Spleen (tissue), 11 donors: ENCODE data around the gene SLC9A7. TPM values are rescaled to one million over a fixed set of nuclear protein-coding genes. Genes with fewer than 3 reads are reported as not detected.

Experiments used
- DNase-seq: peaks from one replicate; pipeline ENCODE4 v3.0.0-alpha.2; 2020
- H3K27ac ChIP-seq, 8 donors: fragments of 200-600 bp; sonication (generic) in 7 of 8; 1 replicate in 4 of 8; 2 replicates in 4 of 8; pipeline versions ENCODE4 v1.5.0 to v1.8.0; 2016 to 2021; ENCODE audit warnings: inconsistent platforms in 4 of 8, mild to moderate bottlenecking in 4 of 8, moderate library complexity in 1 of 8
- H3K27me3 ChIP-seq, 7 donors: fragments of 200-600 bp; sonication (generic) in 6 of 7; replicated peaks in 1 of 7; 1 replicate in 4 of 7; 2 replicates in 3 of 7; pipeline versions ENCODE4 v1.5.0 to v1.8.0; 2016 to 2021; ENCODE audit warnings: inconsistent platforms in 3 of 7, mild to moderate bottlenecking in 1 of 7
- H3K36me3 ChIP-seq, 6 donors: fragments of 200-600 bp; sonication (generic) in 5 of 6; 1 replicate in 4 of 6; 2 replicates in 2 of 6; pipeline versions ENCODE4 v1.5.0 to v1.8.0; 2016 to 2021; ENCODE audit warnings: inconsistent platforms in 2 of 6
- H3K4me1 ChIP-seq, 6 donors: fragments of 200-600 bp; sonication (generic) in 5 of 6; 1 replicate in 3 of 6; 2 replicates in 3 of 6; pipeline versions ENCODE4 v1.5.0 to v1.8.0; 2016 to 2021; ENCODE audit warnings: inconsistent platforms in 3 of 6
- H3K4me3 ChIP-seq, 8 donors: fragments of 200-600 bp; sonication (generic) in 7 of 8; 1 replicate in 4 of 8; 2 replicates in 4 of 8; pipeline versions ENCODE4 v1.5.0 to v1.8.0; 2016 to 2021; ENCODE audit warnings: inconsistent platforms in 4 of 8, mild to moderate bottlenecking in 4 of 8, moderate library complexity in 2 of 8
- H3K9me3 ChIP-seq, 8 donors: fragments of 200-600 bp; sonication (generic) in 7 of 8; 1 replicate in 4 of 8; 2 replicates in 4 of 8; pipeline versions ENCODE4 v1.5.0 to v1.8.0; 2016 to 2021; ENCODE audit warnings: inconsistent platforms in 4 of 8
- CTCF ChIP-seq, 11 experiments: fragments of 200-600 bp in 7 of 11; fragments of 450-650 bp in 4 of 11; sonication (generic) in 4 of 11; IDR thresholded peaks in 8 of 11; conservative IDR thresholded peaks in 3 of 11; 1 replicate in 7 of 11; 2 replicates in 4 of 11; pipeline versions ENCODE4 v1.4.0 to v1.8.0; 2016 to 2021; ENCODE audit warnings: antibody characterized with exemption in 11 of 11, inconsistent platforms in 4 of 11, mild to moderate bottlenecking in 1 of 11
- POLR2A ChIP-seq, 3 donors: fragments of 450-650 bp; IDR thresholded peaks; one replicate each; pipeline ENCODE4 v1.5.1; 2017; ENCODE audit warnings: antibody characterized with exemption in 3 of 3, mild to moderate bottlenecking in 1 of 3
- POLR2AphosphoS5 ChIP-seq, 3 donors: sonication (generic); formaldehyde crosslinking; IDR thresholded peaks; one replicate each; pipeline ENCODE4 v1.5.1; 2017; ENCODE audit warnings: antibody characterized with exemption in 3 of 3
- WGBS, 5 donors: extraction: QIAGEN DNeasy Blood & Tissue Kit in 3 of 5; methylation state at CpG; one replicate each; pipeline versions ENCODE4 v1.1.5 to v1.1.7; 2013 to 2018; 5-methylcytosine and 5-hydroxymethylcytosine counted together
- intact Hi-C: fragments of 100-400 bp; cut with DNase I; formaldehyde crosslinking; loops from one replicate; pipeline ENCODE4 v1.15.0; 2023; ENCODE audit warnings: low total_unique reads
- polyA plus RNA-seq, 3 donors: library from polyadenylated mRNA; stranded (reverse); fragments of 200-250 nt; gene quantifications; one replicate each; pipeline ENCODE4 v1.2.1, GENCODE V29; 2013
- total RNA-seq, 7 donors: library from RNA; depleted of rRNA in 3 of 7; stranded (reverse); fragments of >200 nt in 3 of 7; fragmentation: NEBNext Ultra II Directional in 4 of 7; extraction: Animal tissue kit (Norgen Biotek cat#: 25700) in 4 of 7; gene quantifications; one replicate each; pipeline versions ENCODE4 v1.1.0 to v1.2.1, GENCODE V29; 2016 to 2021
- donor health status: healthy with polysubstance abuse.
- donor health status: DM: no; HTN: no; CAD: no; lungs with moderate emphysema.
- donor health status: DM: no; HTN: no; CAD: no.
- donor health status: Bipolar disorder and iron deficiency.
- donor health status: healthy.
- donor health status: DM: no; HTN: no; CAD: no.
- donor health status: DM: yes; HTN: yes; CAD: no.

The SLC9A7 gene
- total and polyA plus RNA-seq, 10 donors = 3.2 to 25.2 (median 11.1) TPM

- Histone ChIP-seq H3K27me3 (no peaks in the 10 kb centered on the region), H3K36me3 (no peaks in the 10 kb centered on the region), H3K9me3 (no peaks in the 10 kb centered on the region), H3K27ac (no peak overlapping the region), H3K4me1 (no peaks in the 10 kb centered on the region), H3K4me3 (no peak overlapping the region)
- intact Hi-C loops = no loop called here
- DNase-seq = no peak
- 19 to 56% (median 46%) methylated on average over 5 of the region's 5 CpGs for WGBS, 5 donors
- TF ChIP-seq POLR2A (IDR thresholded peaks at IDR 0.05) = no peak
- TF ChIP-seq CTCF (IDR thresholded peaks at IDR 0.05 in 8 of 11, conservative IDR thresholded peaks at IDR 0.05 in 3 of 11) = peak; percentile 39 to 77 (median 67)
- peak in 1 of 3 donors; percentile 6 for TF ChIP-seq POLR2AphosphoS5 (IDR thresholded peaks at IDR 0.05)
These were observed 72.8 kb downstream of the SLC9A7 start for GRCh38 chrX:46686003-46686645.

GRCh38 chrX:46683048-46683447 is 75.9 kb downstream of the SLC9A7 start:
- TF ChIP-seq CTCF (IDR thresholded peaks at IDR 0.05 in 8 of 11, conservative IDR thresholded peaks at IDR 0.05 in 3 of 11) = no peak
- no peak for TF ChIP-seq POLR2A (IDR thresholded peaks at IDR 0.05)
- TF ChIP-seq POLR2AphosphoS5 (IDR thresholded peaks at IDR 0.05) = no peak
- DNase-seq = no peak
- intact Hi-C loops = no loop called here
- Histone ChIP-seq H3K36me3 (no peaks in the 10 kb centered on the region), H3K4me3 (no peak overlapping the region), H3K4me1 (no peaks in the 10 kb centered on the region), H3K27ac (no peak overlapping the region), H3K9me3 (no peaks in the 10 kb centered on the region), H3K27me3 (no peaks in the 10 kb centered on the region)

- H3K27me3 ChIP-seq = peaks cover 0 to 4% (median 0%) of the 10 kb centered on the region in 7 donors
- intact Hi-C loops = no loop called here
- no peaks in the 10 kb centered on the region for H3K36me3 ChIP-seq
- TF ChIP-seq CTCF (IDR thresholded peaks at IDR 0.05 in 8 of 11, conservative IDR thresholded peaks at IDR 0.05 in 3 of 11) (no peak), POLR2AphosphoS5 (IDR thresholded peaks at IDR 0.05) (no peak), POLR2A (IDR thresholded peaks at IDR 0.05) (no peak)
- 54 to 71% (median 63%) methylated on average over 3 of the region's 3 CpGs for WGBS, 5 donors
- no peaks in the 10 kb centered on the region for H3K4me1 ChIP-seq
- H3K27ac ChIP-seq = no peak overlapping the region
- H3K9me3 ChIP-seq = no peaks in the 10 kb centered on the region
- DNase-seq = no peak
- no peak overlapping the region for H3K4me3 ChIP-seq
These were observed 77.1 kb downstream of the SLC9A7 start for GRCh38 chrX:46681849-46682248.

- DNase-seq = no peak
- intact Hi-C loops = no loop called here
- Histone ChIP-seq H3K4me1 (no peaks in the 10 kb centered on the region), H3K9me3 (no peaks in the 10 kb centered on the region), H3K27ac (no peak overlapping the region), H3K36me3 (no peaks in the 10 kb centered on the region), H3K27me3 (peaks cover 0 to 5% (median 0%) of the 10 kb centered on the region in 7 donors), H3K4me3 (no peak overlapping the region)
- no peak for TF ChIP-seq POLR2AphosphoS5 (IDR thresholded peaks at IDR 0.05)
- TF ChIP-seq CTCF (IDR thresholded peaks at IDR 0.05 in 8 of 11, conservative IDR thresholded peaks at IDR 0.05 in 3 of 11) = no peak
- TF ChIP-seq POLR2A (IDR thresholded peaks at IDR 0.05) = no peak
- whole genome bisulfite sequencing, 5 donors = 90 to 100% (median 97%) methylated on average over 2 of the region's 2 CpGs
These were observed 80.7 kb downstream of the SLC9A7 start for GRCh38 chrX:46678232-46678631.
